ENCODE data around the gene OR51S1. TPM values are rescaled to one million over a fixed set of nuclear protein-coding genes. Genes with fewer than 3 reads are reported as not detected.

Gene OR51S1
- total and polyA plus RNA-seq, 10 of the 15 experiments (the other 5 are each of a cell fraction or from before 2014, with no cell fraction given), result not detected

GRCh38 chr11:4848908-4849532 lies at the start of gene OR51S1 (continued):
- TF ChIP-seq CEBPB (IDR thresholded peaks at IDR 0.05; ENCODE audit: borderline replicate concordance in 1 of 2, low read depth in 2 of 2, low read length in 2 of 2), result no peak

- in situ Hi-C loops (cut with MboI) (no loop called here), intact Hi-C loops (cut with micrococcal nuclease; ENCODE audit: unreplicated experiment) (no loop called here)
- Histone ChIP-seq H3K9ac (ENCODE audit: control insufficient read depth, insufficient read depth, low read length) (no peak overlapping the region), H3K36me3 (ENCODE audit: control insufficient read depth in 2 of 2, insufficient read depth in 2 of 2, low read length in 1 of 2) (no peaks in the 10 kb centered on the region), H3K4me3 (no peak overlapping the region), H3K27me3 (replicated peaks in 1 of 2; ENCODE audit: control insufficient read depth in 2 of 2, insufficient read depth in 2 of 2, low read length in 1 of 2) (no peaks in the 10 kb centered on the region), H2AFZ (ENCODE audit: control insufficient read depth, low read depth, low read length) (no peak overlapping the region), H3K4me1 (ENCODE audit: control insufficient read depth, insufficient read depth, low read length) (no peaks in the 10 kb centered on the region), H3K9me3 (replicated peaks; ENCODE audit: control insufficient read depth, insufficient read depth, low read length) (no peaks in the 10 kb centered on the region), H4K20me1 (ENCODE audit: control insufficient read depth, insufficient read depth) (no peaks in the 10 kb centered on the region), H3K79me2 (ENCODE audit: control insufficient read depth, insufficient read depth, low read length) (no peaks in the 10 kb centered on the region), H3K4me2 (ENCODE audit: control insufficient read depth, insufficient read depth) (no peak overlapping the region), H3K27ac (ENCODE audit: control insufficient read depth, insufficient read depth) (no peak overlapping the region)
- POLR2A ChIA-PET, result no interaction called here
- TF ChIP-seq TBL1XR1 (IDR thresholded peaks at IDR 0.05; ENCODE audit: low read depth, low read length) (no peak), CREM (IDR thresholded peaks at IDR 0.05; ENCODE audit: low read depth) (no peak), BCL11A (IDR thresholded peaks at IDR 0.05; ENCODE audit: low read depth, low read length) (no peak), MEF2B (IDR thresholded peaks at IDR 0.05; ENCODE audit: partially characterized antibody, poor library complexity, severe bottlenecking) (no peak), NR2F1 (conservative IDR thresholded peaks at IDR 0.05) (no peak), BCL3 (IDR thresholded peaks at IDR 0.05; ENCODE audit: borderline replicate concordance, insufficient read depth, low read depth, low read length, poor library complexity, severe bottlenecking) (no peak), RUNX3 (IDR thresholded peaks at IDR 0.05; ENCODE audit: low read length) (no peak), RBBP5 (conservative IDR thresholded peaks at IDR 0.05) (no peak), NFXL1 (IDR thresholded peaks at IDR 0.05; ENCODE audit: borderline replicate concordance) (no peak), ZNF384 (IDR thresholded peaks at IDR 0.05; ENCODE audit: borderline replicate concordance, low read depth, low read length) (no peak), CREB1 (IDR thresholded peaks at IDR 0.05; ENCODE audit: low read depth) (no peak), ATF3 (IDR thresholded peaks at IDR 0.05; ENCODE audit: borderline replicate concordance, extremely low read depth, low read depth, low read length) (no peak), ZNF274 (IDR thresholded peaks at IDR 0.05; ENCODE audit: insufficient read depth, insufficient read length) (no peak), ZSCAN29 (IDR thresholded peaks at IDR 0.05) (no peak), FOS (IDR thresholded peaks at IDR 0.05; ENCODE audit: borderline replicate concordance, extremely low read depth, insufficient read length) (no peak), EGR1 (IDR thresholded peaks at IDR 0.05; ENCODE audit: borderline replicate concordance in 1 of 2, low read depth in 2 of 2, low read length in 2 of 2) (no peak)
- TF ChIP-seq, protein P1, sequence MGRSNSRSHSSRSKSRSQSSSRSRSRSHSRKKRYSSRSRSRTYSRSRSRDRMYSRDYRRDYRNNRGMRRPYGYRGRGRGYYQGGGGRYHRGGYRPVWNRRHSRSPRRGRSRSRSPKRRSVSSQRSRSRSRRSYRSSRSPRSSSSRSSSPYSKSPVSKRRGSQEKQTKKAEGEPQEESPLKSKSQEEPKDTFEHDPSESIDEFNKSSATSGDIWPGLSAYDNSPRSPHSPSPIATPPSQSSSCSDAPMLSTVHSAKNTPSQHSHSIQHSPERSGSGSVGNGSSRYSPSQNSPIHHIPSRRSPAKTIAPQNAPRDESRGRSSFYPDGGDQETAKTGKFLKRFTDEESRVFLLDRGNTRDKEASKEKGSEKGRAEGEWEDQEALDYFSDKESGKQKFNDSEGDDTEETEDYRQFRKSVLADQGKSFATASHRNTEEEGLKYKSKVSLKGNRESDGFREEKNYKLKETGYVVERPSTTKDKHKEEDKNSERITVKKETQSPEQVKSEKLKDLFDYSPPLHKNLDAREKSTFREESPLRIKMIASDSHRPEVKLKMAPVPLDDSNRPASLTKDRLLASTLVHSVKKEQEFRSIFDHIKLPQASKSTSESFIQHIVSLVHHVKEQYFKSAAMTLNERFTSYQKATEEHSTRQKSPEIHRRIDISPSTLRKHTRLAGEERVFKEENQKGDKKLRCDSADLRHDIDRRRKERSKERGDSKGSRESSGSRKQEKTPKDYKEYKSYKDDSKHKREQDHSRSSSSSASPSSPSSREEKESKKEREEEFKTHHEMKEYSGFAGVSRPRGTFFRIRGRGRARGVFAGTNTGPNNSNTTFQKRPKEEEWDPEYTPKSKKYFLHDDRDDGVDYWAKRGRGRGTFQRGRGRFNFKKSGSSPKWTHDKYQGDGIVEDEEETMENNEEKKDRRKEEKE (IDR thresholded peaks at IDR 0.05), result no peak
- SMC1A ChIA-PET (ENCODE audit: uncharacterized antibody, unreplicated experiment), result no interaction called here
- RAD21 ChIA-PET (ENCODE audit: unreplicated experiment), result no interaction called here
- WGBS (ENCODE audit: insufficient coverage, insufficient replicate concordance, low lambda C conversion rate, missing lambda C conversion rate), result 41% methylated on average over 1 of the region's 1 CpG
- CTCF ChIA-PET, result no interaction called here
- no peak for DNase-seq (ENCODE audit: low read depth, low spot score)
- FAIRE-seq, result no peak
- ATAC-seq, result 0 out of 3 replicates have a peak, but pooled peaks have one; percentile 38
- no TSS peak for BruUV-seq (replicated peaks)
Measured at GRCh38 chr11:4891996-4892640, 43.1 kb upstream of the OR51S1 start.
